ENCODE results near the gene GPR84.

DNA sequence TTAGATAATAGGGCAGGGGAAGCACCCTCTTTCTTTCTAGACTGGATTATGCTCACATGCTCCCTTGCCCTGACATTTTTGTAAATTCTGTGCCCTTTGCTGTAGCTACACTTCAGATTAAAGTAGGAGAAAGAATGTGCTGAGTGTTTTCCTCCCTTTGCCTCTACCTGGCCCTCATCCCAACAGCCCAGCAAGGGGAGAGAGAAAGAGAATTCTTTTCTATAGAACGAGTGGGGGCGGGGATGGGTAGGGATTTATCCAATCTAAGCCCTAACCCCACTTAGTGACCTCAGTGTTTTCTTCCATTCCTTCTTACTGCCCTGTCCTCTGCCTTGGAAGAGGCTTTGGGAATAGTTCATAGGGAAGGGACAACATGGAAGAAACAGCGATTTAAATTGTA is 13.5 kb downstream of the GPR84 start:
- TF ChIP-seq, protein P1, sequence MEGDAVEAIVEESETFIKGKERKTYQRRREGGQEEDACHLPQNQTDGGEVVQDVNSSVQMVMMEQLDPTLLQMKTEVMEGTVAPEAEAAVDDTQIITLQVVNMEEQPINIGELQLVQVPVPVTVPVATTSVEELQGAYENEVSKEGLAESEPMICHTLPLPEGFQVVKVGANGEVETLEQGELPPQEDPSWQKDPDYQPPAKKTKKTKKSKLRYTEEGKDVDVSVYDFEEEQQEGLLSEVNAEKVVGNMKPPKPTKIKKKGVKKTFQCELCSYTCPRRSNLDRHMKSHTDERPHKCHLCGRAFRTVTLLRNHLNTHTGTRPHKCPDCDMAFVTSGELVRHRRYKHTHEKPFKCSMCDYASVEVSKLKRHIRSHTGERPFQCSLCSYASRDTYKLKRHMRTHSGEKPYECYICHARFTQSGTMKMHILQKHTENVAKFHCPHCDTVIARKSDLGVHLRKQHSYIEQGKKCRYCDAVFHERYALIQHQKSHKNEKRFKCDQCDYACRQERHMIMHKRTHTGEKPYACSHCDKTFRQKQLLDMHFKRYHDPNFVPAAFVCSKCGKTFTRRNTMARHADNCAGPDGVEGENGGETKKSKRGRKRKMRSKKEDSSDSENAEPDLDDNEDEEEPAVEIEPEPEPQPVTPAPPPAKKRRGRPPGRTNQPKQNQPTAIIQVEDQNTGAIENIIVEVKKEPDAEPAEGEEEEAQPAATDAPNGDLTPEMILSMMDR (IDR thresholded peaks at IDR 0.05; ENCODE audit: low read depth, low read length, poor library complexity, severe bottlenecking) = no peak
- TF ChIP-seq EZH2phosphoT487 (IDR thresholded peaks at IDR 0.05; ENCODE audit: borderline replicate concordance, low read length) = no peak

Measured in DOHH2 (cell line).